DOHH2 (cell line): Measurements from ENCODE around the gene WSCD2.

ENCODE experiments used
- H3F3A ChIP-seq: fragments of 200-600 bp; sonication (generic), shearing (Covaris generic); 2 replicates; pipeline ENCODE4 v1.6.0; 2016; ENCODE audit warnings: antibody characterized with exemption, mild to moderate bottlenecking; ENCODE audit not compliant: control insufficient read depth, insufficient read depth
- H3K27ac ChIP-seq: fragments of 200-600 bp; sonication (generic); 2 replicates; pipeline ENCODE4 v1.5.1; 2014; ENCODE audit warnings: low read depth, mild to moderate bottlenecking, low read length, moderate library complexity
- H3K27me3 ChIP-seq: fragments of 200-600 bp; sonication (generic); 2 replicates; pipeline ENCODE4 v1.6.1; 2014; ENCODE audit warnings: mild to moderate bottlenecking, low read length, mixed read lengths; ENCODE audit not compliant: control insufficient read depth
- H3K36me3 ChIP-seq: fragments of 200-600 bp; sonication (generic); 2 replicates; pipeline ENCODE4 v1.6.1; 2014; ENCODE audit warnings: mild to moderate bottlenecking, low read length, moderate library complexity, mixed read lengths; ENCODE audit not compliant: control insufficient read depth
- H3K4me1 ChIP-seq: fragments of 200-600 bp; sonication (generic); 2 replicates; pipeline ENCODE4 v1.6.1; 2014; ENCODE audit warnings: mild to moderate bottlenecking, low read length, mixed read lengths; ENCODE audit not compliant: control insufficient read depth
- H3K4me2 ChIP-seq: fragments of 200-600 bp; sonication (generic); 2 replicates; pipeline ENCODE4 v1.6.0; 2014; ENCODE audit warnings: mild to moderate bottlenecking, low read length, moderate library complexity
- H3K4me3 ChIP-seq: fragments of 200-600 bp; sonication (generic); 2 replicates; pipeline ENCODE4 v1.5.1; 2014; ENCODE audit warnings: mild to moderate bottlenecking, low read length, mixed read lengths
- H3K79me2 ChIP-seq: fragments of 200-600 bp; sonication (generic); 2 replicates; pipeline ENCODE4 v1.6.1; 2014; ENCODE audit warnings: mild to moderate bottlenecking, low read length, mixed read lengths; ENCODE audit not compliant: control insufficient read depth
- H3K9me2 ChIP-seq: fragments of 200-600 bp; sonication (generic); replicated peaks from 2 replicates; pipeline ENCODE4 v1.6.1; 2014; ENCODE audit warnings: mild to moderate bottlenecking, low read length, mixed read lengths; ENCODE audit not compliant: control insufficient read depth
- H3K9me3 ChIP-seq: fragments of 200-600 bp; sonication (generic); 2 replicates; pipeline ENCODE4 v1.6.1; 2014; ENCODE audit warnings: antibody characterized with exemption, low read length, mixed read lengths; ENCODE audit not compliant: control insufficient read depth, insufficient read depth
- H4K20me1 ChIP-seq: fragments of 200-600 bp; sonication (generic); 2 replicates; pipeline ENCODE4 v1.6.0; 2014; ENCODE audit warnings: low read depth, mild to moderate bottlenecking, antibody characterized with exemption, low read length, moderate library complexity; ENCODE audit not compliant: control insufficient read depth, insufficient read depth
- CTCF ChIP-seq: fragments of 200-600 bp; sonication (generic); IDR thresholded peaks from one replicate; pipeline ENCODE4 v1.5.1; 2014; ENCODE audit warnings: antibody characterized with exemption, mild to moderate bottlenecking, low read depth, low read length; ENCODE audit not compliant: poor library complexity, severe bottlenecking
- EZH2phosphoT487 ChIP-seq: fragments of 200-600 bp; sonication (generic); IDR thresholded peaks from 2 replicates; pipeline ENCODE4 v1.6.1; 2017; ENCODE audit warnings: borderline replicate concordance, mild to moderate bottlenecking, antibody characterized with exemption, low read length, moderate library complexity, mixed read lengths

Gene WSCD2

GRCh38 chr12:108257004-108257403, 127.9 kb downstream of the WSCD2 start:
- Histone ChIP-seq H3K27ac (no peak overlapping the region), H3K27me3 (no peaks in the 10 kb centered on the region), H3K79me2 (no peaks in the 10 kb centered on the region), H3K9me2 (no peaks in the 10 kb centered on the region), H4K20me1 (no peaks in the 10 kb centered on the region), H3F3A (no peaks in the 10 kb centered on the region), H3K4me1 (peaks cover 8% of the 10 kb centered on the region), H3K9me3 (peaks cover 5% of the 10 kb centered on the region), H3K36me3 (no peaks in the 10 kb centered on the region), H3K4me2 (no peak overlapping the region), H3K4me3 (no peak overlapping the region)
- no peak for TF ChIP-seq CTCF
- TF ChIP-seq EZH2phosphoT487: no peak

GRCh38 chr12:108257610-108258106, 128.6 kb downstream of the WSCD2 start:
- Histone ChIP-seq H3K36me3 (no peaks in the 10 kb centered on the region), H3K79me2 (no peaks in the 10 kb centered on the region), H3F3A (no peaks in the 10 kb centered on the region), H4K20me1 (no peaks in the 10 kb centered on the region), H3K9me3 (peaks cover 5% of the 10 kb centered on the region), H3K4me2 (no peak overlapping the region), H3K27me3 (no peaks in the 10 kb centered on the region), H3K4me1 (peaks cover 8% of the 10 kb centered on the region), H3K9me2 (no peaks in the 10 kb centered on the region), H3K4me3 (no peak overlapping the region), H3K27ac (no peak overlapping the region)
- TF ChIP-seq EZH2phosphoT487 (no peak), CTCF (no peak)

- no peak overlapping the region for H3K27ac ChIP-seq
- no peaks in the 10 kb centered on the region for H3K36me3 ChIP-seq
- H3K9me2 ChIP-seq: no peaks in the 10 kb centered on the region
- TF ChIP-seq CTCF (no peak), EZH2phosphoT487 (no peak)
- H3F3A ChIP-seq: no peaks in the 10 kb centered on the region
- H4K20me1 ChIP-seq: no peaks in the 10 kb centered on the region
- no peaks in the 10 kb centered on the region for H3K27me3 ChIP-seq
- H3K4me3 ChIP-seq: no peak overlapping the region
- no peaks in the 10 kb centered on the region for H3K79me2 ChIP-seq
- H3K4me2 ChIP-seq: no peak overlapping the region
- H3K9me3 ChIP-seq: peaks cover 5% of the 10 kb centered on the region
- no peaks in the 10 kb centered on the region for H3K4me1 ChIP-seq
These were observed 131.0 kb downstream of the WSCD2 start for GRCh38 chr12:108260039-108260438.
